Measurements from ENCODE around the gene ENTPD3. TPM values are rescaled to one million over a fixed set of nuclear protein-coding genes. Genes with fewer than 3 reads are reported as not detected.

Gene ENTPD3, protein sequence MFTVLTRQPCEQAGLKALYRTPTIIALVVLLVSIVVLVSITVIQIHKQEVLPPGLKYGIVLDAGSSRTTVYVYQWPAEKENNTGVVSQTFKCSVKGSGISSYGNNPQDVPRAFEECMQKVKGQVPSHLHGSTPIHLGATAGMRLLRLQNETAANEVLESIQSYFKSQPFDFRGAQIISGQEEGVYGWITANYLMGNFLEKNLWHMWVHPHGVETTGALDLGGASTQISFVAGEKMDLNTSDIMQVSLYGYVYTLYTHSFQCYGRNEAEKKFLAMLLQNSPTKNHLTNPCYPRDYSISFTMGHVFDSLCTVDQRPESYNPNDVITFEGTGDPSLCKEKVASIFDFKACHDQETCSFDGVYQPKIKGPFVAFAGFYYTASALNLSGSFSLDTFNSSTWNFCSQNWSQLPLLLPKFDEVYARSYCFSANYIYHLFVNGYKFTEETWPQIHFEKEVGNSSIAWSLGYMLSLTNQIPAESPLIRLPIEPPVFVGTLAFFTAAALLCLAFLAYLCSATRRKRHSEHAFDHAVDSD
- 0.10 TPM for total RNA-seq

DNA sequence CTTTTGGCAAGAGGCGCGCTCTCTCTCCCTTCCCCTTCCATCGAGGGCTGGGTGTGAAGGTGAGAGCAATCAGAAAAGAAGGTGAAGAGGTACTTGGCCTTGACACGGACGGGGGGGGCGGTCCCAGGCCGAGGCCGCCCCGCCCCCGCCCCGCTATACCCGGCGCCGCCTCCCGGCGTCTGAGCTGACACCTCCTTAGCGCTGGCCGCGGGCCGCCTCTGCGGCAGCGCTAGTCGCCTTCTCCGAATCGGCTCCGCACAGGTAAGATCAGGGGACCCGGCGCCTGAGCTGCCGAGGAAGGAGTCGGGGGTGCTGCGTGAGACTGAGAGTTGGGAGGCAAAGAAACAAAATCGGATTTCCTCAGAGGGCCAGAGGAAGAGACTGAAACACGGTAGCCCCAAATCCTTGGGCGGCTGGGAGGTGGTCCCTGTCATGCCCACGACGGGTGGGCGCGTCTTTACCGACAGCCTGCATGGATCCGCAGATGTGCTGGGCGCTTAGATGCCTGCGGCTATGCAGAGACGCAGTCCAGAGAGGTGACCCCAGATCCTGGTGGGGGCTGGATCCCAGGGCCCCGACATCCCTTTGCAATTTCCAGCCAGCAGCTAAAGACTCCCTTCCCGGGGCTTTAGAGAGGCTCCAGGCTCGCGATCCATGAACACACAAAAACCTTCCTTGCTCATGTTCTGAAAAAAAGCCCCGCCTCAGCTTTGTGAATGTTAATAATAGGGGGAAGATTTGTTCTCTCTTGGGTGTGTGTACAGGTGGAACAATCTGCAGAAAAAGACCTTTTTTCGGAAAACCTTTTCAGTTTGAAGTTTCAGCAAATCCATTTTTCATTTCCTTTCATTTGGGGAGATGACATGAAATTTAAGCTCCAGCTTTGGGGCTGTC lies at the start of gene ENTPD3:
Gene ENTPD3, plus strand, starts transcription at position 184 of the 894 bp plus-strand sequence. CDS start 874 bp downstream, outside the sequence.
- H3K4me3 ChIP-seq (ENCODE audit: low read length), result no peak within 1 kb of the TSS
- peaks cover 27% of the 10 kb centered on the region for H3K27me3 ChIP-seq (ENCODE audit: insufficient read depth, low read length)
- H3K4me1 ChIP-seq (ENCODE audit: insufficient read depth, low read length), result peaks cover 6% of the 10 kb centered on the region
- no peaks in the 10 kb centered on the region for H3K9me3 ChIP-seq (ENCODE audit: low read depth, low read length)

DNA sequence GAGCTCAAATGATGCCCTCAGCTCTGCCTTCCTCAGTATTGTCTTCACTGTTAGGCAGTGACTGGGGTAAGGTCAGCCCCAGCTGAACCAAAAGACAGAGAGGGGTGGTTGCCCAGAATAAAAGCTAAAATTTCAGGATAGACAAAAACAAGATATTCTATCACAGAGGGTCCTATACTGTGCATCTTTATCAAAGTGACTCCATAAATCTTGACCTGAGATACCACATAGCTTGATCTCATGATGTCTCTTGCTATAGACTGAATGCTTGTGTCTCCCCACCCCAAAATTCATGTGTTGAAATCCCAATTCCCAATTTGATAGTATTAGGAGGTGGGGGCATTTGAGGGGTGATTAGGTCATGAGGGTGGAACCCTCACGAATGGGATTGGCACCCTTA lies 47.1 kb upstream of the ENTPD3 start:
- Histone ChIP-seq H3K27me3 (ENCODE audit: insufficient read depth, low read length) (no peaks in the 10 kb centered on the region), H3K4me3 (ENCODE audit: low read length) (no peak overlapping the region), H3K9me3 (ENCODE audit: low read depth, low read length) (no peaks in the 10 kb centered on the region), H3K4me1 (ENCODE audit: insufficient read depth, low read length) (no peaks in the 10 kb centered on the region)

DNA sequence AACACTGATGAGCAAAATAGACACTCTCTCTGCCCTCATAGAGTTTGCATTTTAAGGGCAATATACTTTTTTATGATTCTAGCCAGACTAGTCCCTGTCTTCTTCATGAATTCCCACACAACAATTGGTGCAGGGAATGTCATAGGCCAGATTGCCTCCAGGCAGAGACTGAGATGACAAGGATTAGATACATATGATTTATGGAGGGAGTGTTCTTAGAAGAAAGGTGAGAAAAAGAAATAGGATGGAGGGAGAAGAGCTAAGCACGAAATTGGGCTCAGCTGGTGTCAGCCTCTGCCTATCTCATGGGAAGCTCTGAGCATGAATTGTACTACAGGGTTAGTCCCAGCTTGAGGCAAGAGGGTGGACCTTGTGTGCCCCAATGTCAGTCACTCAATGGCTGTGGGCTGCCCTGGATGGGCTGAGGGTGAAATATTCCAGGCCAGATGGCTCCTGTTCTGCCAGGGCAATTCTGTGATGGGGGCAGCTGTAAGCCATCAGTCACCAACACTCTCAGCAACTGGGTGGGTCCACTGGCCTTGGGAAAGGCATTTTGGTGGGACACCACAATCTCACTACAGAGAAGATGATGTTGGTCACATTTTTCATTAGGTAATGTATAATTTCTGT lies 46.3 kb upstream of the ENTPD3 start:
- Histone ChIP-seq H3K9me3 (ENCODE audit: low read depth, low read length) (no peaks in the 10 kb centered on the region), H3K27me3 (ENCODE audit: insufficient read depth, low read length) (no peaks in the 10 kb centered on the region), H3K4me1 (ENCODE audit: insufficient read depth, low read length) (no peaks in the 10 kb centered on the region), H3K4me3 (ENCODE audit: low read length) (no peak overlapping the region)

DNA sequence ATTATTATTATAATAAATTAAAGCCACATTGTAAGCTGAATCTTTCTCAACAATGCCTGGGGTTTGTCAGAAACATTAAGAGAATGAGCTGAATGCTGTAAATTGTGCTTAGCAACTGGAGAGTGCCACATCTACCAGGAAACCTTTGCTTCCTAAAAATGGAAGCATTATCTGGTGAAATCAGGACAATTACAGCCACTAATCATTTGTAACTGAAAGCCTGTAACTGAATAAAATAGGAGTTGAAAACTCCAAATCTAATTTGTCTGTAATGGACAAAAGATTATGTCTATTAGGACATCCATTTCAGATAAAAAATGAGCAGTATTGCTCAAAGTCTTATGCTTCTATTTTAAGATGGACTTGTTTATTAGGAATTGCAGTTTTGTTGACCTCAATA lies 45.3 kb upstream of the ENTPD3 start:
- Histone ChIP-seq H3K4me1 (ENCODE audit: insufficient read depth, low read length) (no peaks in the 10 kb centered on the region), H3K27me3 (ENCODE audit: insufficient read depth, low read length) (no peaks in the 10 kb centered on the region), H3K9me3 (ENCODE audit: low read depth, low read length) (no peaks in the 10 kb centered on the region), H3K4me3 (ENCODE audit: low read length) (no peak overlapping the region)

DNA sequence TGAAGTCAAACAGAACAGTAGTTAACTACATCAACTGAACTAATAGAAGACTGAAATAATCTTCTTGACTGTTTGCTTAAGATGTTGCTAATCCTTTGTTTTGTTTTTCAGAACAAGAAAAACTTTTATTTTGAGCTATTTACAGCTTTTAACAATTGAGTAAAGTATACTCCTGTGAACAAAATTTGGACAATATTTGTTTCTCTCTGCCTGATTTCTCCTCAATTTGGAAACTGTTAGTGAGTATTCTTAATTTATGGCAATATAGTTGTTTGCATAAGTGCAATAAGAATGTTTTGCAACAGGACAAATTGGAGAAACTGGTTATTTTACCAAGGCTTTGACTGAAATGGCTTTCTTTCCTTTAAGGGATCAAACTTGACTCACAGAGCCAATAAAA lies 36.5 kb upstream of the ENTPD3 start:
- Histone ChIP-seq H3K9me3 (ENCODE audit: low read depth, low read length) (peaks cover 5% of the 10 kb centered on the region), H3K27me3 (ENCODE audit: insufficient read depth, low read length) (peaks cover 3% of the 10 kb centered on the region), H3K4me1 (ENCODE audit: insufficient read depth, low read length) (no peaks in the 10 kb centered on the region), H3K4me3 (ENCODE audit: low read length) (no peak overlapping the region)

DNA sequence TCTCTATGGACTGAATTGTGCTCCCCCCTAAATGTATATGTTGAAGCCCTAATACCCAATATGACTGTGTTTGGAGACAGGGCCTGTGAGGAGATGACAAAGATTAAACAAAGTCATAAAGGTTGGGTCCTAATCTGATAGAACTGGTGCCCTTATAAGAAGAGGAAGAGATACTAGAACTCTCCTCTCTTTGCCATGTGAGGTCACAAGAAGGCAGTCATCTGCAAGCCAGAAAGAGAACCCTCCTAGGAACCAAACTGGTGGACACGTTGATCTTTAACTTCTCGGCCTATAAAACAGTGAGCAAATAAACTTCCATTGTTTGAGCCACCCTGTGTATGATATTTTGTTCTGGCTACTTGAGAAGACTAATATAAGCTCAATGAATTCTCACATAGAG lies 31.6 kb upstream of the ENTPD3 start:
- Histone ChIP-seq H3K27me3 (ENCODE audit: insufficient read depth, low read length) (peaks cover 8% of the 10 kb centered on the region), H3K4me1 (ENCODE audit: insufficient read depth, low read length) (no peaks in the 10 kb centered on the region), H3K4me3 (ENCODE audit: low read length) (no peak overlapping the region), H3K9me3 (ENCODE audit: low read depth, low read length) (peaks cover 5% of the 10 kb centered on the region)

DNA sequence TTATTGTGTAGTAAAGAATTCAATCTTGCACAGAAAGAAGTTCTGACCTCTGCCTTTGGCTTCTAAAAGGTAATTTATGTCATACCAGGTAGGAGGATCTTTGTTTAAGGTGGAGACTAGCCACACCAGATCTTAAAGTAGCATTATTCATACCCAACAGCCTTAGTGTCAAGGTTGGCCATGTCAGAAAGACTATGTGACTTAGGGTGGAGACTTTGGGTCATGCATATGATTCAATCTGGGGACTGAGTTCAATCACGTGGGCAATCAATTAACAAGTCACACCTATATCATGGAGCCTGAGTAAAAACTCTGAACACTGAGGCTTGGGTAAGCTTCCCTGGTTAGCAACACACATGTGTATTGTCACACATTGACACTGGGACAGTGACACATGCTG lies 28.5 kb upstream of the ENTPD3 start:
- Histone ChIP-seq H3K4me1 (ENCODE audit: insufficient read depth, low read length) (no peaks in the 10 kb centered on the region), H3K9me3 (ENCODE audit: low read depth, low read length) (no peaks in the 10 kb centered on the region), H3K4me3 (ENCODE audit: low read length) (no peak overlapping the region), H3K27me3 (ENCODE audit: insufficient read depth, low read length) (peaks cover 5% of the 10 kb centered on the region)

DNA sequence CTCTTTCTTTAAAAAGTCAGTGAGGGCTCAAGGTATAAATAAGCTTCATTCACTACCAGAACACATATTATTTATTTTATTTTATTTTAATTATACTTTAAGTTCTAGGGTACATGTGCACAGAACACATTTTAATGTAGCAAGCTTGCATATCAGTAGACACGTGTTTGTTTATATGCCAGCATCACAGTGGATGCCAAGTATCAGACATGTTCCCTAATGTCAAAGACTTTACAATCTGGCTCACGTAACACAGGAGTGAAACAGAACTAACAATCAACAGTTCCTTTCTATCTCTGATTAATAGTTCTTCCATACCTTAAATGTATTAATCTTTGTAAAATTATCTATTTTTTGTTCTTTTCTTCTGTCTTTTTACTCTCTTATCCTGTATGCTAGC lies 23.3 kb upstream of the ENTPD3 start:
- Histone ChIP-seq H3K9me3 (ENCODE audit: low read depth, low read length) (no peaks in the 10 kb centered on the region), H3K4me3 (ENCODE audit: low read length) (no peak overlapping the region), H3K4me1 (ENCODE audit: insufficient read depth, low read length) (no peaks in the 10 kb centered on the region), H3K27me3 (ENCODE audit: insufficient read depth, low read length) (no peaks in the 10 kb centered on the region)

DNA sequence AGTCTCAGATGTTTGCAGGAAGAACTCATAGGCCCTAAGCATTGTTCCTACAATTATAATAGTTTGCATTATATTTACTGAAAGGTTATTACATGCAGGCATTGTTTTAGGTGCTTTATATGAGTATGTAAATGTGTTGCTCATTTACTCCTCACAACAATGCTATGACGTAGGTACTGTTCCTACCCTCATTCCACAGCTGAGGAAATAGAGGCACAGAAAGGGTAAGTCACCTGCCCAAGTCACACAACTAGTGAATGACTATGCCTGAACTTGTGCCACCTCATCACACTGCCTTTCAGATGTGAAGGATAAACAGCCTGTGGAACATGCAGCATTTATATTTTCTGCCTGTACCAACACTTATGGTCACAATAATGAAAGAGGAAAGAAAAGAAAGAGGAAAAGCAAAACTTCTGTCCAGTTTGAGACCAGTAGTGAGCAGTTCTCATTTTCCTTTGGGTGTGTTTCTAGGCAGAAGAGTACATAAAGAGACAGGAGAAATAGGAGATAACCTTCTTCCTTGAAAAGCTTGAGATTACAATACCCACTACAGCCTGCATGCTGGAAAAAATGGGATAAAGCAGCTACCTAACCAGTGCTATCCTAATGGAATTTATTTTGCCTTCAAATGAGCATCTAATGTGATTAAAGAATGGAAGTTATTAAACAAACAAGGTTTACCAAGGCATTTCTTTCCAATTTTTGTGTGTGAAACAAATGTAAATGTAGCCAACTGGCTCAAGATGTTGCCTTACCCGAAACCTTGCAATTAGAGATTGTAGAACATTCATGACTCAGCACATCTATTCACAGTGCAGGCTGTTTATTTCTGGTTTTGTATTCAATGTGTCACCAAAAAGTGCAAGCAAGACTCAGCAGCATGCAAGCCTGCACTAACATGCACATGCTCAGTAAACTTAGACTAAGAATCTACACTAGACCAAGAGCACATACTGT lies 20.5 kb upstream of the ENTPD3 start:
- Histone ChIP-seq H3K4me3 (ENCODE audit: low read length) (no peak overlapping the region), H3K9me3 (ENCODE audit: low read depth, low read length) (no peaks in the 10 kb centered on the region), H3K4me1 (ENCODE audit: insufficient read depth, low read length) (no peaks in the 10 kb centered on the region), H3K27me3 (ENCODE audit: insufficient read depth, low read length) (peaks cover 3% of the 10 kb centered on the region)

DNA sequence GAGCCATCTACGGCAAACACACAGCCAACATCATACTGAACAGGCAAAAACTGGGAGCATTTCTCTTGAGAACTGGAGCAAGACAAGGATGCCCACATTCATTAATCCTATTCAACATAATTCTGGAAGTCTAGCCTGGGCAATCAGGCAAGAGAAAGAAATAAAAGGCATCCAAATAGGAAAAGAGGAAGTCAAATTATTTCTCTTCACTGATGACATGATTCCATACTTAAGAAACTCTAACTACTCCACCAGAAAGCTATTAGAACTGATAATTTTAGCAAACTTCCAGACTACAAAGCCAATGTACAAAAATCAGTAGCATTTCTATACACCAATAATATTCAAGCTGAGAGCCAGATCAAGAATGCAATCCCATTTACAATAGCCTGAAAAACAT lies 17.3 kb upstream of the ENTPD3 start:
- Histone ChIP-seq H3K27me3 (ENCODE audit: insufficient read depth, low read length) (peaks cover 3% of the 10 kb centered on the region), H3K4me3 (ENCODE audit: low read length) (no peak overlapping the region), H3K9me3 (ENCODE audit: low read depth, low read length) (no peaks in the 10 kb centered on the region), H3K4me1 (ENCODE audit: insufficient read depth, low read length) (no peaks in the 10 kb centered on the region)

DNA sequence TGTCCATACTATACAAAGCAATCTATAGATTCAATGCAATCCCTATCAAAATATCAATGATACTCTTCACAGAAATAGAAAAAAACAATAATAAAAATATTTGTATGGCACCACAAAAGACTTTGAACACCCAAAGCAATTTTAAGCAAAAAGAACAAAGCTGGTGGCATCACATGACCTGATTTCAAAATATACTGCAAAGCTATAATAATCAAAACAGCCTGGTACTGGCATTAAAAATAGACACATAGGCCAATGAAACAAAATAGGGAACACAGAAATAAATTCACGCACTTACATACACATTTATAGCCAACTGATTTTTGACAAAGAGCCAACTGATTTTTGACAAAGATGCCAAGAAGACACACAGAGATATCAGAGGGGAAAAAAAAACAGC lies 9.2 kb upstream of the ENTPD3 start:
- Histone ChIP-seq H3K4me3 (ENCODE audit: low read length) (no peak overlapping the region), H3K27me3 (ENCODE audit: insufficient read depth, low read length) (no peaks in the 10 kb centered on the region), H3K9me3 (ENCODE audit: low read depth, low read length) (no peaks in the 10 kb centered on the region), H3K4me1 (ENCODE audit: insufficient read depth, low read length) (no peaks in the 10 kb centered on the region)

DNA sequence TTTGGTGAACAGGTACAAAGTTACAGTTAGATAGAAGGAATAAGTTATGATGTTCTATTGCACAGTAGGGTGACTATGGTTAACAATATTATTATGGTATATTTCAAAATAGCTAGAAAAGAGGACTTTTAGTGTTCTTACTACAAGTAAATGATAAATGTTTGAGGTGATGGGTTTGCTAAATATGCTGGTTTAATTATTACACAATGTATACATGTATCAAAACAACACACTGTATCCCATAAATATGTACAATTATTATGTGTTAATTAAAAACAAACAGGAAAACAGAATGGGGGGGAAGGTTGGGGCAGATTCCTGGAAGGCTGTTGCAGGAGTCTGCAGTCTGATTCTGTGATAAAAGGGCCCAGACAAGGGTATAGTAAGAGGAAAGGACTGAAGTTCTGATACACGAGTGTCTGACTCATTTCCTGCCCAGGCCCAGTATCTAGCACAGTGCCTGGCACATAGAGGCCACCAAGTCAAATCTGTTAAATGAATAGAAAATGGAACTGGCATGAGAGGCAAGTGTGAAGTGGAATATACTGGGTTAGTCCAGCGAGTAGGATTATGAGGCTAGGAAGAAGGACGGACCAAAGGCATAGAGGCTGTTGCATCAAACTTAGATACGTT lies 7.2 kb upstream of the ENTPD3 start:
- H3K4me1 ChIP-seq (ENCODE audit: insufficient read depth, low read length), result no peaks in the 10 kb centered on the region
- no peaks in the 10 kb centered on the region for H3K9me3 ChIP-seq (ENCODE audit: low read depth, low read length)
- H3K4me3 ChIP-seq (ENCODE audit: low read length), result no peak overlapping the region
- no peaks in the 10 kb centered on the region for H3K27me3 ChIP-seq (ENCODE audit: insufficient read depth, low read length)

DNA sequence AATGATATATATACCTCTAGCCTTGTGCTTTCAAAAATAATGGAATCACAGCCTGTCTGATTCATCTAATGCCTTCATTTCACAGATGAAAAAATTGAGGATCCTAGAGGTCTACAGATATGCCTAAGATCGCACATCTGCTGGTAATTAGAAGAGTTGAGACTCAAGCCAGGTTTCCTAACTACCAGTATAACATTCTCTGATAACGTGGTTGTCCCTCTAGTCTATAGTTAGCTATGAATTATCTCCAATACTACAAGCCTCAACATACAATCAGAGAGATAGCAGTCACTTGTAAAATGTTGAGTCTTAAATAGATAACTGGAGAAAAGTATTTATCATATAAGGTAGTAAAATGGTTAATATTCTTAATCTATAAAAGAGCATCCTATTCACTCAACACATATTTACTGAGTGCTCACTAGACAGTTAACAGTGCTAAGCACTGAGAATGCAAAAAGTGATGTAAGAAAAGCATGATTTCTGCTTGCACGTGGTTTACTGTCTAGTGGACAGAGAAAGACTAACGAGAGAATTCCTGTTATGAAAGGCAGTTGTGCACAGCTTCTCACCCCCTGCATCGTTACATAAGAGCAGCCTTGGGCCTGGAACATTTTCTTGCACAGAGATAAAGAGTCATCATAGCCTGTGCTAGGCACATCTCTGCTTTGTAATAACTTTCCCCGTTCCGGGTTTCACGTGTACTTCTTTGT lies 4.9 kb upstream of the ENTPD3 start:
- H3K4me3 ChIP-seq (ENCODE audit: low read length), result no peak overlapping the region
- no peaks in the 10 kb centered on the region for H3K9me3 ChIP-seq (ENCODE audit: low read depth, low read length)
- H3K4me1 ChIP-seq (ENCODE audit: insufficient read depth, low read length), result peaks cover 2% of the 10 kb centered on the region
- H3K27me3 ChIP-seq (ENCODE audit: insufficient read depth, low read length), result peaks cover 7% of the 10 kb centered on the region

Measured in mononuclear cell (primary cell).